Activated CD4-positive, alpha-beta T cell treated with anti-CD3 and anti-CD28 coated beads, Interleukin-10, Interleukin-2, amounts not matched to agents 100 ng/mL and 50 ng/mL, durations not matched to agents 16 hours and 8 hours (primary cell): Measurements from ENCODE around the gene TAL2.
"Not testable (repeated sequence)": the region's sequence is repeated elsewhere in the genome, so short reads cannot be mapped to it uniquely, and the experiment has no call there.

ENCODE experiments used
- DNase-seq: peaks from one replicate; pipeline ENCODE4 v3.0.0-alpha.2; 2020

Gene TAL2

GRCh38 chr9:105676351-105676923, 14.2 kb downstream of the TAL2 start:
- no peak for DNase-seq

- no peak for DNase-seq
Measured at GRCh38 chr9:105678163-105678562, 15.9 kb downstream of the TAL2 start.

- DNase-seq: no peak
Measured at GRCh38 chr9:105678781-105679180, 16.5 kb downstream of the TAL2 start.

- DNase-seq: no peak
Measured at GRCh38 chr9:105679257-105680022, 17.2 kb downstream of the TAL2 start.

GRCh38 chr9:105681313-105681712, 19.1 kb downstream of the TAL2 start:
- DNase-seq: no peak

- DNase-seq: no peak
Measured at GRCh38 chr9:105681724-105682123, 19.5 kb downstream of the TAL2 start.

GRCh38 chr9:105683688-105684275, 21.5 kb downstream of the TAL2 start:
- DNase-seq: no peak

- DNase-seq: no peak
Measured at GRCh38 chr9:105686936-105687335, 24.7 kb downstream of the TAL2 start.

GRCh38 chr9:105690742-105691141, 28.5 kb downstream of the TAL2 start:
- DNase-seq: no peak

- DNase-seq: peak; percentile 11
Measured at GRCh38 chr9:105693435-105694189, 31.4 kb downstream of the TAL2 start.

- DNase-seq: peak; percentile 84
Measured at GRCh38 chr9:105694190-105694847, 32.1 kb downstream of the TAL2 start, which contains the start of gene TMEM38B. TMEM38B (plus strand) TSS chr9:105694541; CDS start chr9:105694661, 120 bp downstream.

- peak; percentile 70 for DNase-seq
Measured at GRCh38 chr9:105694848-105695581, 32.8 kb downstream of the TAL2 start.

GRCh38 chr9:105696219-105696793, 34.0 kb downstream of the TAL2 start:
- no peak for DNase-seq

GRCh38 chr9:105697871-105698270, 35.6 kb downstream of the TAL2 start:
- DNase-seq: no peak

GRCh38 chr9:105698348-105698870, 36.2 kb downstream of the TAL2 start:
- no peak for DNase-seq

- DNase-seq: no peak
Measured at GRCh38 chr9:105700668-105701067, 38.4 kb downstream of the TAL2 start.

GRCh38 chr9:105701145-105701544, 38.9 kb downstream of the TAL2 start:
- DNase-seq: no peak

- no peak for DNase-seq
Measured at GRCh38 chr9:105702207-105702606, 40.0 kb downstream of the TAL2 start.

GRCh38 chr9:105703638-105704037, 41.4 kb downstream of the TAL2 start:
- not testable (repeated sequence) for DNase-seq

- DNase-seq: no peak
Measured at GRCh38 chr9:105706156-105706555, 43.9 kb downstream of the TAL2 start.

GRCh38 chr9:105708405-105708804, 46.1 kb downstream of the TAL2 start:
- DNase-seq: no peak
